PC-3 (cell line): Measurements from ENCODE around the gene TSBP1.

Experiments
- CTCF ChIP-seq: fragments of 300-600 bp; sonication (generic); conservative IDR thresholded peaks from 2 replicates; pipeline ENCODE4 v1.5.1; 2017; ENCODE audit warnings: antibody characterized with exemption, low read depth, mild to moderate bottlenecking, low read length
- EZH2phosphoT487 ChIP-seq: fragments of 300-600 bp; sonication (generic); IDR thresholded peaks from 2 replicates; pipeline ENCODE4 v1.6.1; 2018; ENCODE audit warnings: mild to moderate bottlenecking, antibody characterized with exemption, low read length, borderline replicate concordance

- no peak for TF ChIP-seq CTCF
- no peak for TF ChIP-seq EZH2phosphoT487
Observed at GRCh38 chr6:32391505-32391904, 19.8 kb upstream of the TSBP1 start.
